Left lung (tissue), 10 donors: Measurements from ENCODE around the gene MAPK11. TPM values are rescaled to one million over a fixed set of nuclear protein-coding genes. Genes with fewer than 3 reads are reported as not detected.
A peak's percentile ranks its signal among the peaks of the same experiment; 100 is the strongest.

ENCODE experiments used
- ATAC-seq: fragments of 200-7000 bp; cut with Tn5 transposase; one replicate; pipeline ENCODE4 v1.9.1; 2020; ENCODE audit warnings: moderate library complexity
- DNase-seq, 4 donors: peaks; one replicate each; pipeline ENCODE4 v3.0.0-alpha.2; 2013 to 2020
- H3K27ac ChIP-seq, 2 donors: fragments of 200-600 bp; sonication (generic) in 1 of 2; one replicate each; pipeline versions ENCODE4 v1.5.0 to v1.8.0; 2020 to 2021
- H3K27me3 ChIP-seq, 2 donors: fragments of 200-600 bp; sonication (generic) in 1 of 2; one replicate each; pipeline versions ENCODE4 v1.5.0 to v1.8.0; 2020 to 2021
- H3K36me3 ChIP-seq, 2 donors: fragments of 200-600 bp; sonication (generic) in 1 of 2; one replicate each; pipeline versions ENCODE4 v1.5.0 to v1.8.0; 2020 to 2021
- H3K4me1 ChIP-seq, 2 donors: fragments of 200-600 bp; one replicate each; pipeline ENCODE4 v1.8.0; 2021
- H3K4me3 ChIP-seq, 2 donors: fragments of 200-600 bp; sonication (generic) in 1 of 2; one replicate each; pipeline versions ENCODE4 v1.5.0 to v1.8.0; 2020 to 2021; ENCODE audit warnings: mild to moderate bottlenecking in 1 of 2
- H3K9me3 ChIP-seq, 2 donors: fragments of 200-600 bp; sonication (generic) in 1 of 2; one replicate each; pipeline versions ENCODE4 v1.5.0 to v1.8.0; 2020 to 2021
- intact Hi-C, 2 donors: fragments of 100-400 bp; cut with DNase I; formaldehyde crosslinking; loops; one replicate each; pipeline versions ENCODE4 v1.11.2 to v1.14.2; 2022
- polyA plus RNA-seq, 6 donors: library from polyadenylated mRNA; unstranded; fragments of 120-200 nt; gene quantifications; one replicate each; pipeline ENCODE4 v1.2.1, GENCODE V29; 2013; ENCODE audit not compliant: insufficient read length in 6 of 6
- total RNA-seq, 2 donors: library from RNA; stranded (reverse); fragmentation: NEBNext Ultra II Directional; extraction: Animal tissue kit (Norgen Biotek cat#: 25700); gene quantifications; one replicate each; pipeline ENCODE4 v1.2.1, GENCODE V29; 2021
- TF ChIP-seq, protein P1 (sequence below), 2 donors: fragments of 200-600 bp; sonication (generic) in 1 of 2; IDR thresholded peaks; one replicate each; pipeline versions ENCODE4 v1.5.0 to v1.8.0; 2021; ENCODE audit warnings: antibody characterized with exemption in 2 of 2
- donor health status: DM: no; HTN: yes; CAD: no.
- donor health status: DM: no; HTN: no; CAD: no.

MAPK11 gene
- total and polyA plus RNA-seq, 8 donors: 10.3 to 21.5 (median 14.7) TPM

DNA sequence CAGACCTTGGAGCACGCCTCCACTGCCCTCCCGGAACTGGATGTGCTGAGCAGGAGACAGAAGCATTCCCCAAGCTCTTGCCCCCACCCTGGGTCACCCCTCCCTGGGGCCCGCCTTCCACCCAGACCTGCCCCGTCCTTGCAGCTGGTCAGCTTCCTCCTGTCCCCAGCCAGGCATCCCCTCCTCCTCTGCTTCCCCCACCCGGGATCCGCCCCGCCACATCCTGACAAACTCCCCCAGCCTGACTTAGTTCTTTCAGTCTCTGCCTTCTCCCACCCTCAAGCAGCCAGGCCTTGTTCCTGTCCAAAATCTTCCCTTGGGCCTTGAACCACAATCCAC is 38.4 kb upstream of the MAPK11 start:
- intact Hi-C loops: no loop called here
- Histone ChIP-seq H3K4me3 (no peak overlapping the region), H3K9me3 (no peaks in the 10 kb centered on the region), H3K27me3 (peaks cover 0 to 26% of the 10 kb centered on the region in 2 donors), H3K36me3 (no peaks in the 10 kb centered on the region), H3K4me1 (peaks cover 39 to 46% of the 10 kb centered on the region in 2 donors), H3K27ac (peak overlapping the region; percentile 80 to 81)
- DNase-seq: peak in 2 of 4 donors; percentile 64 to 88
- ATAC-seq: peak; percentile 6
- TF ChIP-seq, protein P1, sequence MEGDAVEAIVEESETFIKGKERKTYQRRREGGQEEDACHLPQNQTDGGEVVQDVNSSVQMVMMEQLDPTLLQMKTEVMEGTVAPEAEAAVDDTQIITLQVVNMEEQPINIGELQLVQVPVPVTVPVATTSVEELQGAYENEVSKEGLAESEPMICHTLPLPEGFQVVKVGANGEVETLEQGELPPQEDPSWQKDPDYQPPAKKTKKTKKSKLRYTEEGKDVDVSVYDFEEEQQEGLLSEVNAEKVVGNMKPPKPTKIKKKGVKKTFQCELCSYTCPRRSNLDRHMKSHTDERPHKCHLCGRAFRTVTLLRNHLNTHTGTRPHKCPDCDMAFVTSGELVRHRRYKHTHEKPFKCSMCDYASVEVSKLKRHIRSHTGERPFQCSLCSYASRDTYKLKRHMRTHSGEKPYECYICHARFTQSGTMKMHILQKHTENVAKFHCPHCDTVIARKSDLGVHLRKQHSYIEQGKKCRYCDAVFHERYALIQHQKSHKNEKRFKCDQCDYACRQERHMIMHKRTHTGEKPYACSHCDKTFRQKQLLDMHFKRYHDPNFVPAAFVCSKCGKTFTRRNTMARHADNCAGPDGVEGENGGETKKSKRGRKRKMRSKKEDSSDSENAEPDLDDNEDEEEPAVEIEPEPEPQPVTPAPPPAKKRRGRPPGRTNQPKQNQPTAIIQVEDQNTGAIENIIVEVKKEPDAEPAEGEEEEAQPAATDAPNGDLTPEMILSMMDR (IDR thresholded peaks at IDR 0.05): no peak

DNA sequence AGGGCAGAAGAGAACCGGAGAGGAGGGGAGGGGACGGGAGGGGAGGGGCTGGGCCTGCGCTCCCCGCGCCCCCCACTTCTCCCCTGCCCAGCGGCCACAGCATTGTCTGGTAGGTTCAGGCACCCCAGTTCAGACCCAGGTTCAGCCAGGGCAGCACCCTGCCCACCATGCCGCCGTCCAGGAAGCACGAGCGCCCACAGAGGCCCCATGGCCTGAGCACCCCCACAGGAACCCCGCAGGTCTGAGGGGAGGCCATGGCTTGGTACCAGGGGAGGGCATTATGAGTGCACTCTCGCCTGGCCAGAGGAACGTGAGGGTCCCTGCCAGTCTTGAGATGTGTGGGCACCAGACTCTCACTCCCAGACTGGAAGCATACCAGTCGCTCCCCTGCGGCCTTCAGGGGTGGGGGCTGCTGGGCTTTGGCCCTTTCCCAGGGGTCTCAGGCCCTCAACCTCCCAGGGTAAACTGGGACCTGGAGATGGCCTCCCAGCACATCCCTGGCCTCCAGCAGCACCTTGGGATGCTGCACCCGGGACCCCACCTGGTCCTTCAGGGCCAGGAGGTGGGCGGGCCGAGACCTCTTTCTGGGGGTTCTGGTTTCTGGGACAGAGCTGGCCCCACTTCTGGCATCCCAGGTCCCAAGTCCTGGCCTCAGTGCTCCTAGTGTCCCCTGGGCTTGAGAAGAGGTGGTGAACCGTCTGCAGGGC is 37.9 kb upstream of the MAPK11 start:
- no peak for DNase-seq
- H3K4me1 ChIP-seq: peaks cover 45 to 51% of the 10 kb centered on the region in 2 donors
- ATAC-seq: no peak
- peaks cover 0 to 26% of the 10 kb centered on the region in 2 donors for H3K27me3 ChIP-seq
- TF ChIP-seq, protein P1 (IDR thresholded peaks at IDR 0.05): no peak
- no peaks in the 10 kb centered on the region for H3K9me3 ChIP-seq
- no peaks in the 10 kb centered on the region for H3K36me3 ChIP-seq
- H3K27ac ChIP-seq: peak overlapping the region; percentile 80 to 81
- H3K4me3 ChIP-seq: no peak overlapping the region
- intact Hi-C loops: no loop called here

DNA sequence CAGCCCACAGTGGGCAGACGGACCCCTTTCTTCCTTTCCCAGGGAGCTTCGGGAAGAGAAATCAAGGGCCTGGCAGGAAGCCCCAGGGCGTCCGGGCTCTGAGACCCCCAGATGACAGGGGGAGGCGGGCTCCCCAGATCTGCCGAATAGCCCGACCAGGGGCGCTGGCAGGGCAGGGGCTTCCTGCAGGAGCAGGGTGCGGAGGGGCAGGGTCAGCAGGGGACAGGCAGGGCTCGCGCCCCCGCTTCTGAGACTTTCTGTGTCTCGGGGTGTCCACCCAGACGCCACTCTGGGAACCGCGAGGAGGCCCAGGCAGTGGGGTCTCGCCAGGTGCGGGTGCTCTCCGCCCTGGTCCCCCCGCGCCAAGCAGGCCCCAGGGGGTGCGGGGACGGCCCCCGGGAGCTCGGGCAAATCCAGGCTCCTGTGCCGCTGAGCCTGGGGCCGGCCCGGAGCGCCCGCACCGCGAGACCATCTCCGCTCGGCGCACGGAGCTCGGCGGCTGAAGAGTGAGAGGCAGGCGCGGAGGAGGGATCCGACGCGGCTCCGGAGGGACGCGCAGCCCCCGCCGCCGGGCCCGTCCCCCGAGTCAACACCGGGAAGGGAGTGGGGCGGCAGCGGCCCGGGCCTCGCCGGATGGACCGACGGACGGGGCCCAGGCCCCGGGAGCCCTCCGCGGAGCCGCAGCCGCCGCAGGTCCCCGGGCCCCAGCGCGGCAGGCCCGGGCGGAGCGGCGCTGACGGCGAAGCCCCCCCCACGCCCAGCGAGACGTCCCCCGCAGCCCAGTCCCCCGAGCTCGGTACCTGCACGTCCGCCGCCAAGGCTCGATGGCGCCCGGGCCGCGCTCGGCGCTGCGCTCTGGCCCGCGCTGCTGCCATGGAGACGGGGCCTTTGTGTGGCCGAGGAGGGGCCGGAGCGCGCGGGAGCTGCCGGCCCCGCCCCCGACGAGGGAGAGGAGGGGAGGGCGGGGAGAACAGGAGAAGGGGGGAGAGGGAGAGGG is 36.9 kb upstream of the MAPK11 start, which contains the start of gene PLXNB2:
Gene PLXNB2 (minus strand): TSS at position 894 of the 997 bp plus-strand sequence. CDS start 17,062 bp downstream, outside the sequence.
- H3K9me3 ChIP-seq: no peaks in the 10 kb centered on the region
- peak; percentile 81 to 95 (median 89) for DNase-seq
- H3K27ac ChIP-seq: peak within 1 kb of the TSS; percentile 92 to 93
- intact Hi-C loops: no loop called here
- ATAC-seq: peak; percentile 47
- peaks cover 0 to 26% of the 10 kb centered on the region in 2 donors for H3K27me3 ChIP-seq
- TF ChIP-seq, protein P1 (IDR thresholded peaks at IDR 0.05): no peak
- peak within 1 kb of the TSS; percentile 85 for H3K4me3 ChIP-seq
- H3K36me3 ChIP-seq: no peaks in the 10 kb centered on the region
- peaks cover 54 to 61% of the 10 kb centered on the region in 2 donors for H3K4me1 ChIP-seq

DNA sequence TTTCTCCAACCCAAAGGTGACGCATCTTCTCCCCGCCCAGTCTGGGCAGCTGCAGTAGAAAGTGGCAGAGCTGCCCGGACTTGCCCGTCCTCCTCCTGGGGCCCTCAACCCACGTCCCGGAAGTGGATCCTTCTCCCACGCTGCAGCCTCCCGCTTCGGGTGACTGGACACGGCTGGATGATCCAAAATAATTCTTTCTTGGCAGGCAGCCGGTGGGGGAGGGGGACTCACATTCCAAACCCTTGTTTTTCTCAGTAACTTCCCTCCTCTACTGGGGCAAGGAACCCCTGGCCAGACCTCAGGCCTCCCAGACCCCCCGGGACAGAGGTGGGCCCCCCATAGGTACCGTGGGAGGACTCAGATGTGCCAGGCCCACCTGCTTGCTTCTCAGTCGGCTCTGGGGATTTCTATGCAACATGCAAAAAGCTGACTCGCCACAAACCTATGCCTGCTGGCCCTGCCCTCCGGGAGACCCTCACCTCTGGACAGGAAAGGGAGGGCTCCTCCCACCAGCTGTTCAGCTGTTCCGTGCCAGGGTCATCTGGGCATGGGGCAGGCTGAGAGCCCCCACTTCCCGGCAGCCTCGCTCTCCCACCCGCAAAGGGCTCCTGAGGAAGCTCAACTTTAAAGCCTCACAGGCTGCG is 35.9 kb upstream of the MAPK11 start:
- DNase-seq (peak; percentile 84 to 93 (median 88)), ATAC-seq (peak; percentile 62)
- TF ChIP-seq, protein P1 (IDR thresholded peaks at IDR 0.05): no peak
- intact Hi-C loops: no loop called here
- Histone ChIP-seq H3K27me3 (peaks cover 0 to 26% of the 10 kb centered on the region in 2 donors), H3K4me3 (peak overlapping the region; percentile 85), H3K9me3 (no peaks in the 10 kb centered on the region), H3K4me1 (peaks cover 64 to 71% of the 10 kb centered on the region in 2 donors), H3K36me3 (peaks cover 0 to 2% of the 10 kb centered on the region in 2 donors), H3K27ac (peak overlapping the region; percentile 92 to 93)
